GM12878 (cell line): ENCODE data around the gene PLCD1. TPM values are rescaled to one million over a fixed set of nuclear protein-coding genes. Genes with fewer than 3 reads are reported as not detected.

Experiments used
- ATF7 ChIP-seq: fragments of 450-650 bp; IDR thresholded peaks from 2 replicates; pipeline ENCODE4 v1.6.1; 2016; ENCODE audit warnings: low read depth, mild to moderate bottlenecking
- DPF2 ChIP-seq: fragments of 450-650 bp; IDR thresholded peaks from 2 replicates; pipeline ENCODE4 v1.6.1; 2017; ENCODE audit warnings: mild to moderate bottlenecking
- HCFC1 ChIP-seq: fragments of 150-350 bp; IDR thresholded peaks from 2 replicates; pipeline ENCODE4 v1.6.1; 2014; ENCODE audit warnings: low read length
- IRF4 ChIP-seq: IDR thresholded peaks from 2 replicates; pipeline ENCODE4 v1.6.1; 2011; ENCODE audit warnings: low read depth, low read length
- KLF5 ChIP-seq: fragments of 450-650 bp; IDR thresholded peaks from 2 replicates; pipeline ENCODE4 v1.6.1; 2014; ENCODE audit warnings: mild to moderate bottlenecking; ENCODE audit not compliant: partially characterized antibody
- NFYB ChIP-seq: IDR thresholded peaks from 2 replicates; pipeline ENCODE4 v1.6.1; 2011; ENCODE audit warnings: low read depth, mild to moderate bottlenecking, low read length, improper control_type of control experiment, moderate library complexity; ENCODE audit not compliant: insufficient read depth
- TCF3 ChIP-seq: IDR thresholded peaks from 2 replicates; pipeline ENCODE4 v1.6.1; 2012; ENCODE audit warnings: low read depth, mild to moderate bottlenecking, low read length, borderline replicate concordance; ENCODE audit not compliant: insufficient read depth
- ZBTB11 ChIP-seq: fragments of 450-650 bp; formaldehyde crosslinking; IDR thresholded peaks from 2 replicates; pipeline ENCODE4 v1.5.0; 2022; ENCODE audit warnings: mild to moderate bottlenecking, missing genetic modification characterization
- ZNF24 ChIP-seq: fragments of 450-650 bp; IDR thresholded peaks from 2 replicates; pipeline ENCODE4 v1.6.1; 2017; ENCODE audit warnings: antibody characterized with exemption, mild to moderate bottlenecking
- ZNF687 ChIP-seq: fragments of 450-650 bp; IDR thresholded peaks from 2 replicates; pipeline ENCODE4 v1.6.1; 2017; ENCODE audit warnings: mild to moderate bottlenecking, moderate library complexity
- polyA plus RNA-seq, 11 experiments: library from polyadenylated mRNA; depleted of rRNA in 4 of 11; unstranded in 6 of 11; stranded (reverse) in 5 of 11; fragments of >200 nt; fragmentation: Nextera tagmentation in 4 of 11; fragmentation: Illumina TruSeq in 1 of 11; extraction: Ambion mirVana in 4 of 11; extraction: Trizol in 1 of 11; gene quantifications; 1 replicate in 1 of 11; 2 replicates in 10 of 11; pipeline versions ENCODE4 v1.2.1 to v1.2.3, GENCODE V29; 2011 to 2016; ENCODE audit warnings: inconsistent platforms in 2 of 11, missing spikeins in 2 of 11, low read depth in 1 of 11
- total RNA-seq, 4 experiments: library from RNA; depleted of rRNA in 3 of 4; stranded (reverse); fragments of >200 nt in 3 of 4; fragmentation: Illumina TruSeq in 1 of 4; extraction: Trizol in 1 of 4; gene quantifications; 2 replicates each; pipeline versions ENCODE4 v1.2.1 to v1.2.3, GENCODE V29; 2013 to 2021
- TF ChIP-seq, protein P1 (sequence below): fragments of 450-650 bp; IDR thresholded peaks from 2 replicates; pipeline ENCODE4 v1.6.1; 2017; ENCODE audit warnings: low read depth, mild to moderate bottlenecking, moderate library complexity
- TF ChIP-seq, protein P2 (sequence below): IDR thresholded peaks from 2 replicates; pipeline ENCODE4 v1.6.1; 2012; ENCODE audit warnings: mild to moderate bottlenecking, low read depth, low read length
- TF ChIP-seq, protein P3 (sequence below): fragments of 450-650 bp; IDR thresholded peaks from 2 replicates; pipeline ENCODE4 v1.6.1; 2017; ENCODE audit warnings: mild to moderate bottlenecking, low read depth, inconsistent platforms; ENCODE audit not compliant: poor library complexity, severe bottlenecking

Gene PLCD1
- total and polyA plus RNA-seq, 10 of the 15 experiments (the other 5 are each of a cell fraction or from before 2014, with no cell fraction given) = 0.20 to 3.9 (median 1.2) TPM; not detected in 1

DNA sequence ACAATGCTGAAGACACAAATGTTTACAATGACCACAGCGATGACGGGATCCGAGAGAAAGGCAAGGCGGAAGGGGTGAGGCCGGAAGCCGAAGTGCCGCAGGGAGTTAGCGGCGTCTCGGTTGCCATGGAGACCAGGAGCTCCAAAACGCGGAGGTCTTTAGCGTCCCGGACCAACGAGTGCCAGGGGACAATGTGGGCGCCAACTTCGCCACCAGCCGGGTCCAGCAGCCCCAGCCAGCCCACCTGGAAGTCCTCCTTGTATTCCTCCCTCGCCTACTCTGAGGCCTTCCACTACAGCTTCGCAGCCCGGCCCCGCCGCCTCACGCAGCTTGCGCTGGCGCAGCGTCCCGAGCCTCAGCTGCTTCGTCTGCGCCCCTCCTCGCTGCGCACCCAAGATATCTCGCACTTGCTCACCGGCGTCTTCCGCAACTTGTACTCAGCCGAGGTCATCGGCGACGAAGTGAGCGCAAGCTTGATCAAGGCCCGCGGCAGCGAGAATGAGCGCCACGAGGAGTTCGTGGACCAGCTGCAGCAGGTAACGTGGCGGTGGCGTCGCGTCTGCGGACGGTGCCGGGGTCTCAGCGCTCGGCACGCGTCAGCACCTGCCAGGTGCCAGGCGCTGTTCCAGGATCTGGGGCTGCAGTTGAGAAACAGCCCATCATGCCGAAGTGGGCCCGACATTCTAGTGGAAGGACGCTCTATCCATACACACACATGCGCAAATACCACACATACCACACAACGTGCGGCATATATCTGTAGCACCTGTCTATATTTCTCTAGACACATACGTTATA lies 9.9 kb upstream of the PLCD1 start, which contains the start of gene DLEC1 (continued):
- TF ChIP-seq, protein P1, sequence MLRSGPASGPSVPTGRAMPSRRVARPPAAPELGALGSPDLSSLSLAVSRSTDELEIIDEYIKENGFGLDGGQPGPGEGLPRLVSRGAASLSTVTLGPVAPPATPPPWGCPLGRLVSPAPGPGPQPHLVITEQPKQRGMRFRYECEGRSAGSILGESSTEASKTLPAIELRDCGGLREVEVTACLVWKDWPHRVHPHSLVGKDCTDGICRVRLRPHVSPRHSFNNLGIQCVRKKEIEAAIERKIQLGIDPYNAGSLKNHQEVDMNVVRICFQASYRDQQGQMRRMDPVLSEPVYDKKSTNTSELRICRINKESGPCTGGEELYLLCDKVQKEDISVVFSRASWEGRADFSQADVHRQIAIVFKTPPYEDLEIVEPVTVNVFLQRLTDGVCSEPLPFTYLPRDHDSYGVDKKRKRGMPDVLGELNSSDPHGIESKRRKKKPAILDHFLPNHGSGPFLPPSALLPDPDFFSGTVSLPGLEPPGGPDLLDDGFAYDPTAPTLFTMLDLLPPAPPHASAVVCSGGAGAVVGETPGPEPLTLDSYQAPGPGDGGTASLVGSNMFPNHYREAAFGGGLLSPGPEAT = no peak
- TF ChIP-seq ZNF24 (no peak), DPF2 (no peak), HCFC1 (no peak), ATF7 (peak; percentile 36; the same call in 1 of the 2 replicates), TCF3 (no peak), ZNF687 (0 out of 2 replicates have a peak, but pooled peaks have one; percentile 15), KLF5 (no peak), ZBTB11 (CRISPR knock-in tag) (no peak), IRF4 (0 out of 2 replicates have a peak, but pooled peaks have one; percentile 18), NFYB (no peak)
- TF ChIP-seq, protein P2, sequence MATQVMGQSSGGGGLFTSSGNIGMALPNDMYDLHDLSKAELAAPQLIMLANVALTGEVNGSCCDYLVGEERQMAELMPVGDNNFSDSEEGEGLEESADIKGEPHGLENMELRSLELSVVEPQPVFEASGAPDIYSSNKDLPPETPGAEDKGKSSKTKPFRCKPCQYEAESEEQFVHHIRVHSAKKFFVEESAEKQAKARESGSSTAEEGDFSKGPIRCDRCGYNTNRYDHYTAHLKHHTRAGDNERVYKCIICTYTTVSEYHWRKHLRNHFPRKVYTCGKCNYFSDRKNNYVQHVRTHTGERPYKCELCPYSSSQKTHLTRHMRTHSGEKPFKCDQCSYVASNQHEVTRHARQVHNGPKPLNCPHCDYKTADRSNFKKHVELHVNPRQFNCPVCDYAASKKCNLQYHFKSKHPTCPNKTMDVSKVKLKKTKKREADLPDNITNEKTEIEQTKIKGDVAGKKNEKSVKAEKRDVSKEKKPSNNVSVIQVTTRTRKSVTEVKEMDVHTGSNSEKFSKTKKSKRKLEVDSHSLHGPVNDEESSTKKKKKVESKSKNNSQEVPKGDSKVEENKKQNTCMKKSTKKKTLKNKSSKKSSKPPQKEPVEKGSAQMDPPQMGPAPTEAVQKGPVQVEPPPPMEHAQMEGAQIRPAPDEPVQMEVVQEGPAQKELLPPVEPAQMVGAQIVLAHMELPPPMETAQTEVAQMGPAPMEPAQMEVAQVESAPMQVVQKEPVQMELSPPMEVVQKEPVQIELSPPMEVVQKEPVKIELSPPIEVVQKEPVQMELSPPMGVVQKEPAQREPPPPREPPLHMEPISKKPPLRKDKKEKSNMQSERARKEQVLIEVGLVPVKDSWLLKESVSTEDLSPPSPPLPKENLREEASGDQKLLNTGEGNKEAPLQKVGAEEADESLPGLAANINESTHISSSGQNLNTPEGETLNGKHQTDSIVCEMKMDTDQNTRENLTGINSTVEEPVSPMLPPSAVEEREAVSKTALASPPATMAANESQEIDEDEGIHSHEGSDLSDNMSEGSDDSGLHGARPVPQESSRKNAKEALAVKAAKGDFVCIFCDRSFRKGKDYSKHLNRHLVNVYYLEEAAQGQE = no peak
- TF ChIP-seq, protein P3, sequence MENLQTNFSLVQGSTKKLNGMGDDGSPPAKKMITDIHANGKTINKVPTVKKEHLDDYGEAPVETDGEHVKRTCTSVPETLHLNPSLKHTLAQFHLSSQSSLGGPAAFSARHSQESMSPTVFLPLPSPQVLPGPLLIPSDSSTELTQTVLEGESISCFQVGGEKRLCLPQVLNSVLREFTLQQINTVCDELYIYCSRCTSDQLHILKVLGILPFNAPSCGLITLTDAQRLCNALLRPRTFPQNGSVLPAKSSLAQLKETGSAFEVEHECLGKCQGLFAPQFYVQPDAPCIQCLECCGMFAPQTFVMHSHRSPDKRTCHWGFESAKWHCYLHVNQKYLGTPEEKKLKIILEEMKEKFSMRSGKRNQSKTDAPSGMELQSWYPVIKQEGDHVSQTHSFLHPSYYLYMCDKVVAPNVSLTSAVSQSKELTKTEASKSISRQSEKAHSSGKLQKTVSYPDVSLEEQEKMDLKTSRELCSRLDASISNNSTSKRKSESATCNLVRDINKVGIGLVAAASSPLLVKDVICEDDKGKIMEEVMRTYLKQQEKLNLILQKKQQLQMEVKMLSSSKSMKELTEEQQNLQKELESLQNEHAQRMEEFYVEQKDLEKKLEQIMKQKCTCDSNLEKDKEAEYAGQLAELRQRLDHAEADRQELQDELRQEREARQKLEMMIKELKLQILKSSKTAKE = no peak
